Neural cell (in vitro differentiated cells): ENCODE data around the gene SLC12A9.

Experiments used
- EP300 ChIP-seq: fragments of 450-650 bp; conservative IDR thresholded peaks from 2 replicates; pipeline ENCODE4 v1.6.1; 2014; ENCODE audit warnings: antibody characterized with exemption, mild to moderate bottlenecking, moderate library complexity; ENCODE audit not compliant: poor library complexity, severe bottlenecking
- POLR2AphosphoS5 ChIP-seq: IDR thresholded peaks from 2 replicates; pipeline ENCODE4 v1.6.1; 2012
- RAD21 ChIP-seq: fragments of 450-650 bp; conservative IDR thresholded peaks from 2 replicates; pipeline ENCODE4 v1.6.1; 2014; ENCODE audit warnings: antibody characterized with exemption, mild to moderate bottlenecking, moderate library complexity
- TAF1 ChIP-seq: IDR thresholded peaks from 2 replicates; pipeline ENCODE4 v1.6.1; 2012; ENCODE audit warnings: low read depth
- TF ChIP-seq, protein P1 (sequence below): IDR thresholded peaks from 2 replicates; pipeline ENCODE4 v1.6.1; 2012; ENCODE audit warnings: borderline replicate concordance
- TF ChIP-seq, protein P2 (sequence below): fragments of 450-650 bp; IDR thresholded peaks from 2 replicates; pipeline ENCODE4 v1.5.1; 2014; ENCODE audit warnings: antibody characterized with exemption, mild to moderate bottlenecking, moderate library complexity; ENCODE audit not compliant: poor library complexity, severe bottlenecking

DNA sequence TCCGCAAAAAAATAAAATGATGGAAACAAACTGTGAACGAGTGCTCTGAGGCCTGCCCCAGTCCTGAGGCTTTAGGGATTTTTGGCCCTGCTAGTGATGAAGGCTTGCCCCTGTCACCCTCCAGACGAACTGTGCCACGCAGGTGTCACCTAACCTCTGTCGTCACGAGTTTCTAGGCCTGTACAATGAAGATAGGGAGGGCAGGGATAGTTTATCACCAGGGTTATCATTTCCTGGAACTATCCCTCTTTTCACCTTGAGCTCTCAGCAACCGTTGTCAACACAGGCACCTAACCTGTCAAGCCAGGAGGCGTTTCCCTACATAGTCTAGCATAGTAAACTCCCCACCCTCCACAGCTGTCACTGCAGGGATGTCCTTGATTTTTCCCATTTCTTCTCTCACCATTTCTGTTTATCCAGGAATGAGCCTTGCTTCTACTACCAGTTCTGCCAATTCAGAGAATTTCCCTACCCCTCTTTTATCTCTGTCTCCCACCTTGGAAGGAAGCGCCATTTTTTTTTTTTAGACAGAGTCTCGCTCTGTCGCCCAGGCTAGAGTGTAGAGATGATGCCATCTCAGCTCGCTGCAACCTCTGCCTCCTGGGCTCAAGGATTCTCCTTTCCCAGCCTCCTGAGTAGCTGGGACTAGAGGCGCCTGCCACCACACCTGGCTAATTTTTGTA lies 45.4 kb downstream of the SLC12A9 start:
- TF ChIP-seq, protein P1, sequence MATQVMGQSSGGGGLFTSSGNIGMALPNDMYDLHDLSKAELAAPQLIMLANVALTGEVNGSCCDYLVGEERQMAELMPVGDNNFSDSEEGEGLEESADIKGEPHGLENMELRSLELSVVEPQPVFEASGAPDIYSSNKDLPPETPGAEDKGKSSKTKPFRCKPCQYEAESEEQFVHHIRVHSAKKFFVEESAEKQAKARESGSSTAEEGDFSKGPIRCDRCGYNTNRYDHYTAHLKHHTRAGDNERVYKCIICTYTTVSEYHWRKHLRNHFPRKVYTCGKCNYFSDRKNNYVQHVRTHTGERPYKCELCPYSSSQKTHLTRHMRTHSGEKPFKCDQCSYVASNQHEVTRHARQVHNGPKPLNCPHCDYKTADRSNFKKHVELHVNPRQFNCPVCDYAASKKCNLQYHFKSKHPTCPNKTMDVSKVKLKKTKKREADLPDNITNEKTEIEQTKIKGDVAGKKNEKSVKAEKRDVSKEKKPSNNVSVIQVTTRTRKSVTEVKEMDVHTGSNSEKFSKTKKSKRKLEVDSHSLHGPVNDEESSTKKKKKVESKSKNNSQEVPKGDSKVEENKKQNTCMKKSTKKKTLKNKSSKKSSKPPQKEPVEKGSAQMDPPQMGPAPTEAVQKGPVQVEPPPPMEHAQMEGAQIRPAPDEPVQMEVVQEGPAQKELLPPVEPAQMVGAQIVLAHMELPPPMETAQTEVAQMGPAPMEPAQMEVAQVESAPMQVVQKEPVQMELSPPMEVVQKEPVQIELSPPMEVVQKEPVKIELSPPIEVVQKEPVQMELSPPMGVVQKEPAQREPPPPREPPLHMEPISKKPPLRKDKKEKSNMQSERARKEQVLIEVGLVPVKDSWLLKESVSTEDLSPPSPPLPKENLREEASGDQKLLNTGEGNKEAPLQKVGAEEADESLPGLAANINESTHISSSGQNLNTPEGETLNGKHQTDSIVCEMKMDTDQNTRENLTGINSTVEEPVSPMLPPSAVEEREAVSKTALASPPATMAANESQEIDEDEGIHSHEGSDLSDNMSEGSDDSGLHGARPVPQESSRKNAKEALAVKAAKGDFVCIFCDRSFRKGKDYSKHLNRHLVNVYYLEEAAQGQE: no peak
- no peak for TF ChIP-seq RAD21
- TF ChIP-seq, protein P2, sequence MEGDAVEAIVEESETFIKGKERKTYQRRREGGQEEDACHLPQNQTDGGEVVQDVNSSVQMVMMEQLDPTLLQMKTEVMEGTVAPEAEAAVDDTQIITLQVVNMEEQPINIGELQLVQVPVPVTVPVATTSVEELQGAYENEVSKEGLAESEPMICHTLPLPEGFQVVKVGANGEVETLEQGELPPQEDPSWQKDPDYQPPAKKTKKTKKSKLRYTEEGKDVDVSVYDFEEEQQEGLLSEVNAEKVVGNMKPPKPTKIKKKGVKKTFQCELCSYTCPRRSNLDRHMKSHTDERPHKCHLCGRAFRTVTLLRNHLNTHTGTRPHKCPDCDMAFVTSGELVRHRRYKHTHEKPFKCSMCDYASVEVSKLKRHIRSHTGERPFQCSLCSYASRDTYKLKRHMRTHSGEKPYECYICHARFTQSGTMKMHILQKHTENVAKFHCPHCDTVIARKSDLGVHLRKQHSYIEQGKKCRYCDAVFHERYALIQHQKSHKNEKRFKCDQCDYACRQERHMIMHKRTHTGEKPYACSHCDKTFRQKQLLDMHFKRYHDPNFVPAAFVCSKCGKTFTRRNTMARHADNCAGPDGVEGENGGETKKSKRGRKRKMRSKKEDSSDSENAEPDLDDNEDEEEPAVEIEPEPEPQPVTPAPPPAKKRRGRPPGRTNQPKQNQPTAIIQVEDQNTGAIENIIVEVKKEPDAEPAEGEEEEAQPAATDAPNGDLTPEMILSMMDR: no peak
- TF ChIP-seq TAF1: no peak
- no peak for TF ChIP-seq POLR2AphosphoS5
- TF ChIP-seq EP300: no peak
